ENCODE results near the gene GCG. TPM values are rescaled to one million over a fixed set of nuclear protein-coding genes. Genes with fewer than 3 reads are reported as not detected.

GCG gene
- polyA plus RNA-seq, result under 1 TPM; 0.10 to 0.14 TPM

DNA sequence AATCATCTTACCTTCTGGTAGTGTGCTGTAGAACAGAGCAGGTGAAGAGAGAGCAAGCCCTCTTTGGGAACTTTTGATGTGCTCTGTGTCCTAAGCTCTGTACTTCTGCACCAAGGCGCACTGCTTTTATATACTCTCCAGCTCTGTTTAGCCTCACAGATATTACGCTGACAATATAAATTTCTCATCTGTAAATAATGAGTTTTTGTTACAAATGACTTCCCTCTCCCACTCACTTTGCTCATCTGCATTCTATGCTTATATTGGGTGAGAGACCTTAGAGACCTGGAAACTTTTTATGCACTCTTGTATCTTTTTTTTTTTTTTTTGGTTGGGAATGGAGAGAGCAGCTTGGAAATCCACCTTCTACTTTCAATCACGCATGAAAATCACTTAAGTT lies at the start of gene GCG:
GCG (minus strand) TSS at position 101 of the 400 bp plus-strand sequence. CDS start 3,069 bp downstream, outside the sequence.
- H3K36me3 ChIP-seq (ENCODE audit: control insufficient read depth in 2 of 2, insufficient read depth in 2 of 2, low read length in 1 of 2), result no peaks in the 10 kb centered on the region
- 76 to 87% methylated on average over 3 of the region's 3 CpGs for WGBS, 2 donors
- no peaks in the 10 kb centered on the region for H3K4me1 ChIP-seq (ENCODE audit: control insufficient read depth in 2 of 2, insufficient read depth in 2 of 2, low read length in 1 of 2)
- no peak within 1 kb of the TSS for H3K27ac ChIP-seq (ENCODE audit: low read depth in 2 of 2, low read length in 1 of 2)
- H3K4me3 ChIP-seq (ENCODE audit: low read depth in 1 of 2, low read length in 2 of 2), result no peak within 1 kb of the TSS
- H3K27me3 ChIP-seq (ENCODE audit: control insufficient read depth in 1 of 2, insufficient read depth in 2 of 2, low read length in 2 of 2), result no peaks in the 10 kb centered on the region
- H3K9me3 ChIP-seq (ENCODE audit: control insufficient read depth in 2 of 2, insufficient read depth in 1 of 2, low read depth in 1 of 2, low read length in 1 of 2), result no peaks in the 10 kb centered on the region

DNA sequence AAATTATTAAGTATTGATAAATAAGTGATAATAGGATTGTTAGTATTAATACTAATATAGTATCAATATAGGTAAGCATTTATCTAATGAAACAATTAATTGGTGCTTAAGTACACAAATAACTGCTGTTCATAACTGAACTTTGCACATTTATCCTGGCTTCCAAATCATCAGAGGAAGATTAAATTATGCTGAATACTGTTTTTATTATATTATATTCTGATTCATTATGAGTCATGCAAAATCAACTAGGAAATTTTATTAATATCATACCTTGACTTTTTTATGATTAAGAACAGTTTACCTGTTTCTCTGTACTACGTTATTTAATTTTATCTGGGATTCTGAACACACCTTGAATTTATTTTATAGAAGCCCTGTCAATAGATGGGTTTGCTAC lies 48.6 kb upstream of the GCG start:
- Histone ChIP-seq H3K36me3 (ENCODE audit: control insufficient read depth in 2 of 2, insufficient read depth in 2 of 2, low read length in 1 of 2) (no peaks in the 10 kb centered on the region), H3K4me1 (ENCODE audit: control insufficient read depth in 2 of 2, insufficient read depth in 2 of 2, low read length in 1 of 2) (no peaks in the 10 kb centered on the region), H3K27me3 (ENCODE audit: control insufficient read depth in 1 of 2, insufficient read depth in 2 of 2, low read length in 2 of 2) (no peaks in the 10 kb centered on the region), H3K27ac (ENCODE audit: low read depth in 2 of 2, low read length in 1 of 2) (no peak overlapping the region), H3K9me3 (ENCODE audit: control insufficient read depth in 2 of 2, insufficient read depth in 1 of 2, low read depth in 1 of 2, low read length in 1 of 2) (no peaks in the 10 kb centered on the region), H3K4me3 (ENCODE audit: low read depth in 1 of 2, low read length in 2 of 2) (no peak overlapping the region)
- whole genome bisulfite sequencing, 2 donors, result 72 to 74% methylated on average over 1 of the region's 1 CpG

DNA sequence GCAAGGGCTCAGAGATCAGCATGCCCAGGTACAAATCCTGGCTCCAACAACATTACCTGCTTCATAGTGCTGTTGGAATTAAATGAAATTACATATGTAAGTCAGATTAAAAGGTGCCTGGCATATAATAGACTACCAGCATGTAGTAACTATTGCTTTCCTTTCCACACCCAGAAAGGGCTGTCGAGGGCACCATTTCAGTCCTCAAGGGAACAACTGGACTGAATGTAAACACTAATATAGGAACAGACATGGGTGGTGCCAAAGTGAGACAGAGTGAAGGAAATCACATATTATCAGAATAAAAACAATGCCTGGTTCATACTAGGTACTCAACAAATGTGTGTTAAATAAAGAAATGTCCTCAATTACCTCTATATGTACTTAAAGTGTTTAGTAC lies 47.9 kb upstream of the GCG start:
- Histone ChIP-seq H3K27ac (ENCODE audit: low read depth in 2 of 2, low read length in 1 of 2) (no peak overlapping the region), H3K9me3 (ENCODE audit: control insufficient read depth in 2 of 2, insufficient read depth in 1 of 2, low read depth in 1 of 2, low read length in 1 of 2) (no peaks in the 10 kb centered on the region), H3K27me3 (ENCODE audit: control insufficient read depth in 1 of 2, insufficient read depth in 2 of 2, low read length in 2 of 2) (no peaks in the 10 kb centered on the region), H3K4me3 (ENCODE audit: low read depth in 1 of 2, low read length in 2 of 2) (no peak overlapping the region), H3K4me1 (ENCODE audit: control insufficient read depth in 2 of 2, insufficient read depth in 2 of 2, low read length in 1 of 2) (no peaks in the 10 kb centered on the region), H3K36me3 (ENCODE audit: control insufficient read depth in 2 of 2, insufficient read depth in 2 of 2, low read length in 1 of 2) (no peaks in the 10 kb centered on the region)
- whole genome bisulfite sequencing, 2 donors, result 41 to 57% methylated on average over 1 of the region's 1 CpG

DNA sequence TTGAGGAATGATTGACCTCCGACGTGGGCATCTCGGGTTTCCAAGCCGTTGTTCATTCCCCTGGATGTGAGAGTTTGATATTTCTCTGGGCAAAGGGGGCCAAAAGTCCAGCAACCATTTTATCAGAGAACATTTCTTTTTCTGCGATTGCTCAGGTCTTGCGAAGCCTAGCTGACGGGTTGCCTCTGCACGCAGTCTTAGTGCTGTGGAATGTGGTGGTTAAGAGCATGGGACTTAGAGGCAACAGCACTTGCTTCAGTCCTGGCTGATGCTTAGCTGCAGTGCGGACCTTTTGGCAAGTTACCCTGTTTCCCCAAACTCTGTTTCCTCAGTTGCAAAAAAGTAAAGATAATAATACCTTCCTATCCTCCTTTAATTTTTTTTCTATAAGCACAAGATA lies 46.2 kb upstream of the GCG start:
- H3K9me3 ChIP-seq (ENCODE audit: control insufficient read depth in 2 of 2, insufficient read depth in 1 of 2, low read depth in 1 of 2, low read length in 1 of 2), result no peaks in the 10 kb centered on the region
- no peak overlapping the region for H3K27ac ChIP-seq (ENCODE audit: low read depth in 2 of 2, low read length in 1 of 2)
- H3K4me3 ChIP-seq (ENCODE audit: low read depth in 1 of 2, low read length in 2 of 2), result no peak overlapping the region
- H3K27me3 ChIP-seq (ENCODE audit: control insufficient read depth in 1 of 2, insufficient read depth in 2 of 2, low read length in 2 of 2), result no peaks in the 10 kb centered on the region
- WGBS, 2 donors, result 87% methylated on average over 9 of the region's 9 CpGs
- H3K36me3 ChIP-seq (ENCODE audit: control insufficient read depth in 2 of 2, insufficient read depth in 2 of 2, low read length in 1 of 2), result no peaks in the 10 kb centered on the region
- H3K4me1 ChIP-seq (ENCODE audit: control insufficient read depth in 2 of 2, insufficient read depth in 2 of 2, low read length in 1 of 2), result no peaks in the 10 kb centered on the region

DNA sequence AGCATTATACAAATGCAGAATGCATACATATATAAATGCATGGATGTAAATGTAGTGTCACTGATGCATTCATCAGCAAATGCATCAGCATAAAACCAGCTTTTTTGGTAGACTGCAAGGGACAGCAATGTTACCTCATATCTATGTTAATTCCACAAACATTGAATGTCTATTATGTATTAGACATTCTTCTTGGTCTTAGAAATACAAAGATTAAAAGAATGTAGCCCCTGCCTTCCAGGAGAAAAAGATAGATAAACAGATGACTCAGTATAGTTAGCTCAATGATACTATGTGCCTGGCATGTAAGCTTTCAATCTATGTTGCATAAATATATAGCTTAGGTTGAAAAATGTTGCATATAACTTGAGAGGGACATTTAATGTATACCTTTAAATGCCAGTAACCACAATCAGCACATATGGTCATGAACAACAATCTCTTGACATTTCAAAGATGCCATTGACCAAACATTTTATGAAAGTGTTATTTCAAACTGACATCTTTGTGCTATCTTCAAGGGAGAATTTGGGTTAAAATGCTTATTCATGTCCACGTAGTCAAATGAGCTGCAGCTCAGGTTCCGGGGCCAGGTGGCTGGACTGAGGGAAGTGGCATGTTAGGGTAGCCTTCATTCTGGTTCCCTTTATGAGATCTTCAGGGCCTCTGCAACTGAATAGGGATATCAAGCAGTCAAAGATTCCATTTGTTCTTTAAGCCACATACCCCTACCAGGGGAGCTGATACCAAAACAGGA lies 45.2 kb upstream of the GCG start:
- H3K4me1 ChIP-seq (ENCODE audit: control insufficient read depth in 2 of 2, insufficient read depth in 2 of 2, low read length in 1 of 2), result no peaks in the 10 kb centered on the region
- no peaks in the 10 kb centered on the region for H3K27me3 ChIP-seq (ENCODE audit: control insufficient read depth in 1 of 2, insufficient read depth in 2 of 2, low read length in 2 of 2)
- no peak overlapping the region for H3K27ac ChIP-seq (ENCODE audit: low read depth in 2 of 2, low read length in 1 of 2)
- H3K4me3 ChIP-seq (ENCODE audit: low read depth in 1 of 2, low read length in 2 of 2), result no peak overlapping the region
- WGBS, 2 donors, result 73 to 82% methylated on average over 2 of the region's 2 CpGs
- no peaks in the 10 kb centered on the region for H3K9me3 ChIP-seq (ENCODE audit: control insufficient read depth in 2 of 2, insufficient read depth in 1 of 2, low read depth in 1 of 2, low read length in 1 of 2)
- H3K36me3 ChIP-seq (ENCODE audit: control insufficient read depth in 2 of 2, insufficient read depth in 2 of 2, low read length in 1 of 2), result no peaks in the 10 kb centered on the region

DNA sequence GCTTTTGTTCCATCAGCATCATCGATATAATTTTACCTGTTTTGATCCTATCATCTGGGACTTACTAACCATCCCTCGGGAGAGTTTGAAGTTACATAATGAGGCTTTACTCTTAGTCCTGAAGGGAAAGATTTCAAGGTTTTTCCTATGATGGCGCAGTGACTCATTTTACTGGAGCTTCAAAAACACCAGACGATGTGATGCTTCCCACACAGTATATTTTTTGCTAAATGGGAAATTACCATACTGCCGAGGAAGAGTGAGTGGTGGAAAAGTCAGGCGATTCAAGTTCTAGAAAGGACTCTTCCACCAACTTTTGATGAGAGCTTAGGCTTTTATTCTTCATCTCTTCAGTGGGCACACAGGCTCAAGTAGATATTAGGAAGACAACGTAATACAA lies 44.6 kb upstream of the GCG start:
- H3K27ac ChIP-seq (ENCODE audit: low read depth in 2 of 2, low read length in 1 of 2), result no peak overlapping the region
- no peaks in the 10 kb centered on the region for H3K4me1 ChIP-seq (ENCODE audit: control insufficient read depth in 2 of 2, insufficient read depth in 2 of 2, low read length in 1 of 2)
- H3K27me3 ChIP-seq (ENCODE audit: control insufficient read depth in 1 of 2, insufficient read depth in 2 of 2, low read length in 2 of 2), result no peaks in the 10 kb centered on the region
- H3K4me3 ChIP-seq (ENCODE audit: low read depth in 1 of 2, low read length in 2 of 2), result no peak overlapping the region
- 84% methylated on average over 7 of the region's 7 CpGs for WGBS, 2 donors
- H3K36me3 ChIP-seq (ENCODE audit: control insufficient read depth in 2 of 2, insufficient read depth in 2 of 2, low read length in 1 of 2), result no peaks in the 10 kb centered on the region
- H3K9me3 ChIP-seq (ENCODE audit: control insufficient read depth in 2 of 2, insufficient read depth in 1 of 2, low read depth in 1 of 2, low read length in 1 of 2), result no peaks in the 10 kb centered on the region

DNA sequence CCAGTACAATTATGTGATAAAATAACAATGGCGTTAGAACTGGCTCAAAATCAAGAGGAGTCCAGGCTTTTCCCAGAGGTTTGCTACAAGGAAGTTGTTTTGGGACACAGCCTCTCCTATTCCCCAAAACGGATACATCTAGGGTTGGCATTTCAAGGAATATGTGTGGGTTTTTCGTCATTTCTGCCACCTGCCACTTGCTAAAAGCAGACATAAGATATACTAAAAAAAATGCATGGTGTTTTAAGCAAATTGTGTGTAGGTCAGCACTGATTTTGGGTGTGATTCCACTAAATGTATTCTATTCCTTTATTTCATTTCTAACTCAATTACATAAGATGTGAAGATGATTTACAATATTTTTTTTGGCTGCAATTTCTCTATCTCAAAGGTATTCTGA lies 36.4 kb upstream of the GCG start:
- no peak overlapping the region for H3K27ac ChIP-seq (ENCODE audit: low read depth in 2 of 2, low read length in 1 of 2)
- 74 to 76% methylated on average over 3 of the region's 3 CpGs for WGBS, 2 donors
- H3K36me3 ChIP-seq (ENCODE audit: control insufficient read depth in 2 of 2, insufficient read depth in 2 of 2, low read length in 1 of 2), result no peaks in the 10 kb centered on the region
- no peaks in the 10 kb centered on the region for H3K27me3 ChIP-seq (ENCODE audit: control insufficient read depth in 1 of 2, insufficient read depth in 2 of 2, low read length in 2 of 2)
- no peaks in the 10 kb centered on the region for H3K4me1 ChIP-seq (ENCODE audit: control insufficient read depth in 2 of 2, insufficient read depth in 2 of 2, low read length in 1 of 2)
- H3K9me3 ChIP-seq (ENCODE audit: control insufficient read depth in 2 of 2, insufficient read depth in 1 of 2, low read depth in 1 of 2, low read length in 1 of 2), result no peaks in the 10 kb centered on the region
- no peak overlapping the region for H3K4me3 ChIP-seq (ENCODE audit: low read depth in 1 of 2, low read length in 2 of 2)

DNA sequence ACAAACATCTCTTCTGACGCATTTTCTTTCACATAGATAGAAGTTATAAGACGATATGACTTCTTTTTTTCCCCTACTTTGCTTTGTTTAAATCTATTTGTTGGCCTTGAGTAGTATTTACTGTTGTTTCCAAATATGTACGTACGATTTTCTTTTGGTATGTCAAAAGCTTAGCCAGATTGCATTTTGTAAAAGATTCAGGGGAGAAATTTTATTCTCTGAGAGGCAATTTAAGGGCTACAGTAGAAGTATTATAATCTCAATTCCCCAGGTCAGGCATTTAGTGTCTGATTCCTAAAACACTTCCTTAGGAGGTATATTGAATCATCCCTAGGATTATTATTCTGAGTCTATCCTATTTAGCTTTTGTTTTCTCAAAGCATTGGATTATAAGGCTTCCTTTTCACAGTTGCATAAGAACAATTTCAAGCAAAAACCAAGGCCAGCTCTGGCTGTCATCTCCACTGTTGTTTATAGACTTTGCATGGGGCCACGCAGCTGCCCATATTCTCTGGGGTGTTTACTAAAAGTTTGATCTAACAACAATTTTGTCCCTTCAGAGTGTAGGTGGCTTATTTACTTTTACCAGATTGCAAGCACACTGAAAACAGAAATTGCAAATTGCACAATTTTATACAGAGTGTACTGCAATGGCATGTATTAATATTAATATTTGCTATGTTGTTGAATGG lies 33.6 kb upstream of the GCG start:
- Histone ChIP-seq H3K9me3 (ENCODE audit: control insufficient read depth in 2 of 2, insufficient read depth in 1 of 2, low read depth in 1 of 2, low read length in 1 of 2) (no peaks in the 10 kb centered on the region), H3K27me3 (ENCODE audit: control insufficient read depth in 1 of 2, insufficient read depth in 2 of 2, low read length in 2 of 2) (no peaks in the 10 kb centered on the region), H3K36me3 (ENCODE audit: control insufficient read depth in 2 of 2, insufficient read depth in 2 of 2, low read length in 1 of 2) (no peaks in the 10 kb centered on the region), H3K4me3 (ENCODE audit: low read depth in 1 of 2, low read length in 2 of 2) (no peak overlapping the region), H3K4me1 (ENCODE audit: control insufficient read depth in 2 of 2, insufficient read depth in 2 of 2, low read length in 1 of 2) (no peaks in the 10 kb centered on the region), H3K27ac (ENCODE audit: low read depth in 2 of 2, low read length in 1 of 2) (no peak overlapping the region)
- WGBS, 2 donors, result 67 to 80% methylated on average over 5 of the region's 5 CpGs

DNA sequence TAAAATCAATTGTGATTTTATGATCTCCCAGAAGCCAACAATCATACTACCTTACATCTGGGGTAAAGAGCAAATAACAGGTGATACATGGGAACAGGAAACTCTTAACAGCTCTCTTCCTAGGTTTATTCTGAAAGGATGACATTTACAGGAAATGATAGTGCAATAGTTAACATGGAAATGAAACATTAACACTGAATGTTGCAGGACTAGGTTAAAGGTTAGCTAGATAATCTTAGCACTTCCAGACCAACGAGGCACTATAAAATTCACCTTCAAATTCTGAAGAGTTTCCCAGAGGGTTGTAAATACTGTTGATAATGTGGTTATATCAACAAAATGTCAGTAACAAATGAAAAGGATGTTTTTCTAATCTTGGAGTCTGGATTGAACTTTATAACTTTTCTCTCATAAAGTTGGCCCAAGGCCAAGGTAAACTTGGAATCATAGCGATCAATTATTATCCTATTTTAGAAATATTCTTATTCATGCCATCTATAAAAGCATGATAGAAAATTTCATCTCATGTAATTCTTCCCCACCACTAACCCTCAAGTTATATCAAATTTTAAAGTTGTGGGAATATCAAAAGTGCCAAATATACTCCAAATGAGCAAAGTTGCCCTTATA lies 32.9 kb upstream of the GCG start:
- Histone ChIP-seq H3K4me1 (ENCODE audit: control insufficient read depth in 2 of 2, insufficient read depth in 2 of 2, low read length in 1 of 2) (no peaks in the 10 kb centered on the region), H3K4me3 (ENCODE audit: low read depth in 1 of 2, low read length in 2 of 2) (no peak overlapping the region), H3K9me3 (ENCODE audit: control insufficient read depth in 2 of 2, insufficient read depth in 1 of 2, low read depth in 1 of 2, low read length in 1 of 2) (no peaks in the 10 kb centered on the region), H3K27ac (ENCODE audit: low read depth in 2 of 2, low read length in 1 of 2) (no peak overlapping the region), H3K36me3 (ENCODE audit: control insufficient read depth in 2 of 2, insufficient read depth in 2 of 2, low read length in 1 of 2) (no peaks in the 10 kb centered on the region), H3K27me3 (ENCODE audit: control insufficient read depth in 1 of 2, insufficient read depth in 2 of 2, low read length in 2 of 2) (no peaks in the 10 kb centered on the region)
- 30 to 40% methylated on average over 2 of the region's 2 CpGs for WGBS, 2 donors

Data from esophagus (tissue), 2 donors.